ENCODE data around the gene COIL.
"Not testable (repeated sequence)": the region's sequence is repeated elsewhere in the genome, so short reads cannot be mapped to it uniquely, and the experiment has no call there.

COIL gene, protein sequence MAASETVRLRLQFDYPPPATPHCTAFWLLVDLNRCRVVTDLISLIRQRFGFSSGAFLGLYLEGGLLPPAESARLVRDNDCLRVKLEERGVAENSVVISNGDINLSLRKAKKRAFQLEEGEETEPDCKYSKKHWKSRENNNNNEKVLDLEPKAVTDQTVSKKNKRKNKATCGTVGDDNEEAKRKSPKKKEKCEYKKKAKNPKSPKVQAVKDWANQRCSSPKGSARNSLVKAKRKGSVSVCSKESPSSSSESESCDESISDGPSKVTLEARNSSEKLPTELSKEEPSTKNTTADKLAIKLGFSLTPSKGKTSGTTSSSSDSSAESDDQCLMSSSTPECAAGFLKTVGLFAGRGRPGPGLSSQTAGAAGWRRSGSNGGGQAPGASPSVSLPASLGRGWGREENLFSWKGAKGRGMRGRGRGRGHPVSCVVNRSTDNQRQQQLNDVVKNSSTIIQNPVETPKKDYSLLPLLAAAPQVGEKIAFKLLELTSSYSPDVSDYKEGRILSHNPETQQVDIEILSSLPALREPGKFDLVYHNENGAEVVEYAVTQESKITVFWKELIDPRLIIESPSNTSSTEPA

DNA sequence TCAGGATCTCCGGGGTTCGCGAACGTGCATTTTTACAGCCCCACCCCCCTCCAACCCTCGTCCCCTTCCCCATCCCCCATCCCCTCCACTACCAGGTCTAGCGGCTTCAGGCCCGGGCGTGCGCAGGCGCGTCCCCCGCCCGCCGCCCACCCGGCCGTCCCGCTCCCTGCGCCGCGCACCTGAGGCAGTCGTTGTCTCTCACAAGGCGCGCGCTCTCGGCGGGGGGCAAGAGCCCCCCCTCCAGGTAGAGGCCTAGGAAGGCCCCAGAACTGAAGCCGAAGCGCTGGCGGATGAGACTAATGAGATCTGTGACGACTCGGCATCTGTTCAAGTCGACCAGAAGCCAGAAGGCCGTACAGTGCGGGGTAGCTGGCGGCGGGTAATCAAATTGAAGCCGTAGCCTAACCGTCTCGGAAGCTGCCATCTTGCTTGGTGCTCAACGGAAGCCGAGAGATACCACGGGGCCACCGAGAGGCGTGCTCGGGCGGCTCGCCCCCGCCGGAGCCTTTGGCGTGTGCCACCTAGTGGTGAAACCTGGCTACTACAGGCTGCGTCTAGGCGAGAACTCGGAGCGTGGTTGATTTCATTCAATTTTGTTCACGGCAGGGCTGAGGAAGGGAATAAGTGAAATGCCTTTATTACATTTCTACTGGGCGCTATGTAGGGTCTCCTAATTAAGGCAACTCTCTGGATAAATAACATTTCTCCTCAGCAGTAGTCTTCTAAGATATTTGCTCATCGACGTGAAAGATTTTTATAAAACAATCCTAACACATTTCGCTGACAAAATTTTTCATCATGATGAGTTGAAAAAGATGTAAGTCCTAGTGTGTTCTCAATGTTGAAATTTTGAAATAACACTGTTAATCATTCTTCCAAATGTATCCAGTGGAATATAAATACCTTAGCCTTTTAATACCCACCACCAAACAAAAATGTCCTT is at the start of gene COIL:
Gene COIL, minus strand, starts transcription at position 455 of the 943 bp plus-strand sequence. Its CDS starts 31 bp downstream, at position 424.
- DNase-seq, result peak; percentile 76 to 95

DNA sequence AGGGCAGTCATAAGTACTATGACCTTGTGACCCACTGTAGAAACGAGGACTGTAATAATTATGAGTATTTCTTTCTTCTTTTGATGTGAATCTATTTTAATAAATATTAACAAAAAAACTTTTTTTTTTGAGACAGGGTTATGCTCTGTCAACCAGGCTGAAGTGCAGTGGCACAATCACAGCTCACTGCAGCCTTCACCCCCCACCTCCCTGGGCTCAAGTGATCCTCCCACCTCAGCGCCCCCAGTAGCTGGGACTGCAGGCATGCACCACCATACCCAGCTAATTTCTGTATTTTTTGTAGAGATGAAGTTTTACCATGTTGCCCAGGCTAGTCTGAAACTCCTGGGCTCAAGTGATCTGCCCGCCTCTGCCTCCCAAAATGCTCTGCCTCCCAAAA is 49.6 kb upstream of the COIL start:
- no peak for DNase-seq

DNA sequence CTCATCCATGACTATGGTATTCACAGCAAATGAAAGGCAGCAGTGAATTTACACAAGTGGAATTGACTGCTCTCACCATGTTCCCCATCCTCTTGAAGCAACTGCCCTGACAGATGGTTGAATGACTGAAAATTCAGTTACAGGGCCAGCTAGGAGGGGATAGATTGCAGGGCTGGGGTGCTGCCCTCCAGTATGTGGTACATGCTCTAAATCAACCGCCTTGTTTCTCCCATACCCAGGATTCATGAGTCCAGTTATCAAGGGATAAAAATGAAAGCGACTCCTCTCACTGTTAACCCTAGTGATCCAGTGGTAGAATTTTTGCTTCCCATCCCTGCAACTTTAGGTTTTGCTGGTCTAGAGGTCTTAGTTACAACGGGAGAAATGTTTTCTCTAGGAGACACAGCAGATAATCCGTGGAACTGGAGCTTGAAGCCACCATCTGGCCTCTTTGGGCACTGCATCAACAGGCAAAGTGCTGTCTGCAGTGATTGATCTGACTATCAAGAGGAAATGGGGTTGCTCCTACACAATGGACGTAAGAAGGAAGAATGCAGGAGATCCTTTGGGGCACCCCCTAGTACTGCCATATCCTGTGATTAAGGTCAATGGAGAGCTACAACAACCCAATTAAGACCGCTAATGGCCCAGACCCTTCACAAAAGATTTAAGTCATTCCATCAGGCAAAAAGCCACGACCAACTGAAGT is 49.0 kb upstream of the COIL start:
- peak; percentile 47 to 68 for DNase-seq

DNA sequence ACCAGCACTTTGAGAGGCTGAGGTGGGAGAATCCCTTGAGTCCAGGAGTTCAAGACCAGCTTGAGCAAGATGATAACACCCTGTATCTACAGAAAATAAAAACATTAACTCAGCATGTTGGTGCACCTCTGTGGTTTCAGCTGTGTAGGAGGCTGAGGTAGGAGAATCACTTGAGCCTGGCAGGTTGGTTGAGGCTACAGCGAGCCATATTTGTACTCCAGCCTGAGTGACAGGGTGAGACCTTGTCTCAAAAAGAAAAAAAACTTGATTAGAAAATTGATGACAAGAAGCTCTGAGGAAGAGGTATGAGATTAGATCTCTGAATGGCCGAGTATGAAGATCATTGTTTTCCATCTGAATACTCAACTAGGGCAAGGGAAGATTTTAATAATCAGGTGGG is 48.1 kb upstream of the COIL start:
- no peak for DNase-seq

DNA sequence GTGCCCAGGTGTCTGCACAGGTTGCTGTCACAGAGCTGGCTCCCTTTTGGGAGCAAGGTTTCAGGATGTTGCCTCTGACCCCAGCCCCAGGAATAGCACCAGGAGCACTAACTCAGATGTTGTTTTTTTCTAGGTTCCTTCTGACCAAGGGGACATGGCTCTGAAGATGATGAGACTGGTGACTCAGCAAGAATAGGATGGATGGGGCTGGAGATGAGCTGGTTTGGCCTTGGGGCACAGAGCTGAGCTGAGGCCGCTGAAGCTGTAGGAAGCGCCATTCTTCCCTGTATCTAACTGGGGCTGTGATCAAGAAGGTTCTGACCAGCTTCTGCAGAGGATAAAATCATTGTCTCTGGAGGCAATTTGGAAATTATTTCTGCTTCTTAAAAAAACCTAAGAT is 45.2 kb upstream of the COIL start:
- no peak for DNase-seq

DNA sequence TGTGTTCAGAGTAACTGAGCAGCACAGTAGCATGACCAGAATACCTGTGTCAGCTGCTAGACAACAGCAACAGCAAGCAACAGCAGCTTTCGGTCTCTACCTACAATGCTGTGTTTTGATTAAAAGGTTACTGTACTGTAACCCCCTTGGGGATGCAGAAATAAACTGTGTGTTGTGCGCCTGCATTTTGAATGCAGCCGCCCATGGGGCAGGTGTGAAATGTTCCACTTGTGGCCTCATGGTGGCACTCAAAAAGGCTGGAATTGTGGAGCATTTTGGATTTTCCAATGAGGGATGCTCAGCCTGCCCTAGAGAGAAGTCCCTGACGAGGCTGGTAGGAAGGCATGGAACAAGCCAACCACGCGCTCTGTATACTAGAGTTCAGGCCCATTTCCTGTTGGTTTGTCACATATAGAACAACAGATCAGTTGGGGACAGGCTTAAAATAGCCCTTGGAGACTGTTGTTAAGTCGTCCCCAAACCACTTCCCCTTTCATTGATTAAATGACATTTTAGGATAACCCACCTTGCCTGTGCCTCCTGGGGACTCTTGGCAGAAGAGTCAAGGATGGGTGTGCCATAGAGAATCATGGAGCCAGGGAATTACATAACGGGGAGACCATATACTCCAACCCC is 44.2 kb upstream of the COIL start:
- DNase-seq, result peak in 1 of 2 experiments; percentile 4

DNA sequence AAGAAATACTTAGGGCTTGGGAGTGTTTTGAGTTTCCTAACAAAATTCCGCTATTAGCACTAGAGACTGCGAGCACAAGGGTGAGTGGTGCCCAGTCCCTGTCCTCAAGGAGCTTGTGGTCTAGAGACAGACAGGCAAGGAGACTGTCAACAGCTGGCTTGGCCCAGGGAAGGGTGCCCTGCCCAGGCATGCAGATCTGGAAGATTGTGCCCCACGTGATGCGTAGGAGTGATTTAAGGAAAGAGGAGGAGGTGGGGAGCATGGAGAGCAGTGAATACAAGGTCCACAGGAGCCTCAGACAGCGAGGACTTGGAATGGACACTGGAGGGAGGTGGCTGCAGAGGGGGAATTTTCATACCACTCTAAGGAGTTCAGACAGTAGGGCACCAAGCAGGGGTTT is 42.1 kb upstream of the COIL start:
- DNase-seq, result no peak

DNA sequence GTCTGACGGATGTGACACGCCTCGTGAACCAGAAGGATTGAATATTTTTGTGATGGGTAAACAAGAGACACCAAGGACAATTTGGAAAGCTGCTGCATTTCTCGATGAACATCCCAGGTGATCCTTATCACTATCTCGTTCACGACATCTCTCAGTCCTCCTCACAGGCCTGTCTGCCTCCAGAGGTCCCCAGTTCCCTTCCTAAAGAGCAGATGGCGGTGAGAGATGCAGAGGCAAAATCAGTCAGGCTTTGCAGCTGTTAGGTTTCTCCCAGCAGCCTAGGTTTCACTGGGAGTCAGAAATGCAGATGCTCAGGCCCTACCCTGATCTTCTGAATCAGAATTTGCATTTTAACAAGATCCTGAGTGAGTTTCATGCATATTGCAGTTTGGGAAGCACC is 40.7 kb upstream of the COIL start:
- no peak for DNase-seq

DNA sequence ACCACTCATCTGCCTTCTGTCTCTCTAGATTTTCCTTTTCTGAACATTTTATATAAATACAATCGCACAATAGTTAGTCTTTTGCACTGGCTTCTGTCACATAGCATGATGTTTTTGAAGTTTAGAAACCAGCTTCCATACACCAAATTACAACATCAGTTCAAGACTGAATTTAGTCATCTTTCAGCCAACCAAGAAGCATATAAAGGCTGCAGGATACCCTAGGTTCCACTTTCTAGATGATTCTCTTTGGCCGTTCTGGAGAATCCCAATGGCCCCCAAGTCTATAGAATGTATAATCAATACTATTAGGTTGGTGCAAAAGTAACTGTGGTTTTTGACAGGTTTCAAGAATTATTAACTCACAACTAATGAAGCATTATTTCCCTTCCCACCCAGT is 36.5 kb upstream of the COIL start:
- DNase-seq, result no peak

DNA sequence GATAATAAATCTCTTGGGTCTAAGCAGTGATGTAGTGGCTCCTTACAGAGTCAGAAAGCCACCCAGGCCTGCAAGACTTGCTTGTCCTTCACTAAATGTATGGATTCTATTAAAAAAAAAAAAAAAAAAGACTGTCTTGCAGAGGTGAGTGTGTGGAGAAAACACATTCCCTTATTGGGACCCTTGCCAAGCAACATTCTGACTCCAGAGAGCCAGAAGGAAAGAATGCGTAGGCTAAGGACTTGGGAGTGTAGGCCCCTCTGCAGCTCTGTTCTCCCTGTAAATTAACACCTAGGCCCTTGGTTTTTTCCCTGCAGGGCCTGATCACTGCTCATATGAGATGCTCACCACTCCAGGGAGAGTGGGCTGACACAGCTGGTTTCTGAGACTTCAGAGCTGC is 34.9 kb upstream of the COIL start:
- DNase-seq, result peak in 1 of 2 experiments; percentile 13

DNA sequence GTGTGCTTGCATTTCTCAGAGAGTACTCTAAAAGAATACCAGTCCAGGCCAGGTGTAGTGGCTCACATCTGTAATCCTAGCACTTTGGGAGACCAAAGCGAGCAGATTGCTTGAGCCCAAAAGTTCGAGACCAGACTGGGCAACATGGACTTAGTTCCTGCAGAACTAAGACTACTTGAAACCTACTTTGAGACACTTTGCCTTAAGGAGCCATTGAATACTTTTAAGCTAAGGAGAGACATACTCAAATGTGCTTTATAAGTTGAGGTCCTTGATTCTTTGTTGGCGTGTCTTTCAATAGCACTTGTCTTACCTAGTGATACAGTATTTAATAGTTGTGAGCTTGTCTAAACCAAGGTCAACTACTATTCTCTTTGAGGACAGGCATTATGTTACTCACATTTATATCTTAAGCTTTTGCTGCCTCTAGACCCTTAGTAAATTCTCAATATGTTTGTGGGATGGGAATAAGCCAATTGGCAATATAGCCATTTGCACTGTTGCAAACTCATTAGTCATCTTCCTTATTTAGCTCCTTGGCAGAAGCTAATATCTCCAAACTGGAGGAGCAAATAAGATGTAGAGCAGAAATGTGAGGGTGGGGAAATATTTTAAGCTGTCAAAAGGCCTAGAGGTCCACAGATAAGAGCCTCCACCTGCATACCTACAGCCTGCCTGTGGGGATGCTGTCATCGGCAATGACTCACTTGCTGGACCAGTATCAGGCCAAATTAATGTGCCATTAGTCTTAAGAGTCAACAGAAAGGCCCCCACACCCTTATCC is 33.4 kb upstream of the COIL start:
- no peak for DNase-seq

DNA sequence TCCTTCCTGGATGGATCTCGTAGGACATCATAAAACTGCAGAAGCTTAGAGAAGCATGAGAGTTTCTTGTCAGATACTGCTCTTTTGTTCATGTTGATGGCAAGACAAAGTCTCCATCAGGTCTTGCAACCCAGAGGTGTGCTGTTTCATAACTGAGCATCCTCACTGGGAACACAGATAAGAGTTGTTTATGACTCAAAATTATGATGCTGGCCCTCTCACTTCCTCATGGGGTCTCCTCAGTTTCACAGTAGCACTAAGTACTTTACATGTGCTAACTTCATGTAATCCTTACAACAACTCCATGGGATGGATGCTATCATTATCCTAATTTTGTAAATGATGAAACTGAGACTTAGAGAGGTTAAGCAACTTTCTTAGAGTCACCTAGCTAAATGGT is 31.5 kb upstream of the COIL start:
- DNase-seq, result no peak

DNA sequence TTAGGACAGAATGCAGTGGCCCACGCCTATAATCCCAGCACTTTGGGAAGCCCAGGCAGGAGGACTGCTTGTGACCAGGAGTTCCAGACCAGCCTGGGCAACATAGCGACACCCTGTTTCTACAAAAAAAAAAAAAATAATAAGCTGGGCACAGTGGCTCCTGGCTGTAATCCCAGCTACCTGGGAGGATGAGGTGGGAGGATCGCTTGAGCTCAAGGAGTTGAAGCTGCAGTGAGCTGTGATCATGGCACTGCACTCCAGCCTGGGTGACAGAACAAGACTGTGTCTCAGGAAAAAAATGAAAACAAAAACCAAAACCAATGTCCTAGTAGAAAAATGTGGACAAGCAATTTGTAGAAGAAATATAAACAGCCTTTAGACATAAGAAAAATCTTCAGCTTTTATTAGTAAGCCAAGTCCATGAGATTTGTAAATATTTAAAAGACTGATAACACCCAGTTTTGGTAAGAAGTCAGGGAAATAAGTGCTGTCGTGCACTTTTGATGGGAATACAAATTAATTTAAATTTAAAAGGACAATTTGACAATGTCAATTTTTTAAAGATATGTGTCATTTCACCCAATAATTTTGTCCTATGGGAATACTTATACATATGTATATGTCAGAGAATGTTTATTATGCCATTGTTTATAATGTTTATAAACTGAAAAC is 28.2 kb upstream of the COIL start:
- DNase-seq, result no peak

DNA sequence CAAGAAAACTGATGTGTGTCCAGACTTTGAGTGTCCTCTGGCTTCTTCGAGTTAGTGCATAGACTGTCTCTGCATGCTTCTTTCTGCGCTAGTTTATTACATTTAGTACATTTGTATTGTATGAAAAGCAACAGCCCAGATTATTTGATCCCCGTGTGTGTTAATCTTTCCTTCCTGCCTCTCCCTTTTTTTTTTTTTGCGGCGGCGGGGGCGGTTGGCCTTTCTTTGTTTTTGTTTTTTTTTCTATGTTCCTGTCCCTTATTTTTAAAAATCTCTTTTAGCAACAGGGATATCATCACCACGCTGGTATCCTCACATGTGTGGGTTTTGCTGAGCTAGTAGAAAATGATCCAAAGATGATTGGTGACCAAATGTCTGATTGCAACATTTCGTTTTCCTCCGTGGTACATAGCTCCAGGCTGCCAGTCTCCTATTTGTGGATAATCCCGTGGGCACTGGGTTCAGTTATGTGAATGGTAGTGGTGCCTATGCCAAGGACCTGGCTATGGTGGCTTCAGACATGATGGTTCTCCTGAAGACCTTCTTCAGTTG is 26.5 kb upstream of the COIL start:
- no peak for DNase-seq

DNA sequence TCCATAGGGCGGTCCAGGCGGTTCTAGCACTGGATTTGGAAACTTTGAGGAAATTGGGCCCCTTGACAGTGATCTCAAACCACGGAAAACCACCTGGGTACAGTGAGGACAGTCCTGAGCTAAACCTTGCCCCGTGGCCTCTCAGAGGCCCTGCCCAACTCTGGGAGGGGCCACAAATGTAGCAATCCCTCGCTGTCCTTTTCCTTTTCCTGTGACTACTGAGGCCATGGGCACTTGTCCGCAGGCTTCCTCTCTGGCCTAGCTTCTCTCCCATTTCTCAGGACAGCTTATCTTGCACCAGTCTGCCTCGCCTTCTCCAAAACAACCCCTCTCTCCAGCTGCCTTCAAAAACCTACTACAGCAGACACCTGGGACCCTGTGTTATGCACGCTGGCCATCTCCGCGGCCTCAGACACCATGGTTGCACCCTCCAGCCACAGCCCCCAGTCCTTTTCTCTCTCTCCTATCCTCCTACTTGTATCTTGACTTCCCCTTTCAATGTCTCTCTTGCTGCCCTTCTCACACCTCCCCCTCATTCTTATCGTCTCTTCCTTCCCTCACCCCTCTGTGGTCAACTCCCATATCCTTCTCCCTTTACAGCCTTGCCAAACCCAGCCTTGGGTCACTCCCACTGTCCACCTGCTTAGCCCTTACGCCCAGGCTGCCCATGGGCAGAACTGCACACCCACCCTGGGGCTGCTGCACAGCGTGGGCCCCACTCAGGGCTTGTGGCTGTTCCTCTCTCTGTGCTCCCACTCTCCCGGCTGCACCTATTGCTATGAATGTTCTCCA is 24.7 kb upstream of the COIL start:
- no peak for DNase-seq

DNA sequence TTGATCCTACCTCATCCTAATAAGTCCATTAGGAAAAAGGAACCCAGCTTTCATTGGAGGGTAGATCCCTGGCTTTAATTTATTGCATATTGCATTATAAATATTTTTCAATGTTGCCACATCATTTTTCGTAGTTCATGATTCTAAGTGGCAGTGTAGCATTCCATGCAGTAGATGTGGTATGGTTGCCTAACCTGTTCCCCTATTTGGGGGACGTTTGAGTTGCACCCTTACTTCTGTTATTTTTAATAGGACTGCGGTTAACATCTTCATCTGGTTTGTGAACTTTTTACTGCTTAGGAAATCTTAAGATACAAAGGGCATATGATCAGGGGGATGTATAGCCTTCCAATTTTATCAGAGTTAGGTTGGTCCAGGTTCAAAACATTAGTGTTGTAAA is 22.5 kb upstream of the COIL start:
- DNase-seq, result no peak

DNA sequence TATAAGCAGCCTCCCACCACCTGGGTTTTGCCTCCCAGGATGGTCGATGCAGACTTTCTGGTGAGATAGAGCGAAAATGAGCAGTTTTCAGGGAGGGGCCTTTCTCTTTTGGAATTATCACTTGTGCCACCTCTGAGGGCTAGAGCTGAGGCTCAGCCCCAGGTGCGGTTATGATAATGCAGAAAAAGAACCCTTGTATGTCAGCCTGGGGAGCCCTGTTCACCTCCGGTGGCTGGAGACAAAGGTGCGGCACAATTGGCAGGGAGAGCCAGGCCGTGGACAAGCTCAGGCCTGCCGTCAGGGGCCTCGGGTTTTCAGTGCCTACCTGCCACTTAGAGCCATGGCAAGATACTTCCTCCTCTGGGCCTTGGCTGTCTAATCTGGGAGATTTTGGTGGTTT is 21.5 kb upstream of the COIL start:
- DNase-seq, result no peak

DNA sequence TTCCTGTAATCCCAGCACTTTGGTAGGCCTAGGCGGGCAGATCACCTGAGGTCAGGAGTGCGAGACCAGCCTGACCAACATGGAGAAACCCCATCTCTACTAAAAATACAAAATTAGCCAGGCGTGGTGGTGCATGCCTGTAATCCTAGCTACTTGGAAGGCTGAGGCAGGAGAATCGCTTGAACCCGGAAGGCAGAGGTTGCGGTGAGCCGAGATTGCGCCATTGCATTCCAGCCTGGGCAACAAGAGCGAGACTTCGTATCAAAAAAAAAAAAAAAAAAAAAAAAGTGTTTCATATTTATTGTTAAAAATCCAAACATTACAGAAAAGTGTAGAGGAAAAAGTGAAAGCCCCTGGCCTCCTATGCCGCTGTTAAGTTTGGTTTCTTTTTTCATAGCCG is 19.7 kb upstream of the COIL start:
- DNase-seq, result not testable (repeated sequence)

DNA sequence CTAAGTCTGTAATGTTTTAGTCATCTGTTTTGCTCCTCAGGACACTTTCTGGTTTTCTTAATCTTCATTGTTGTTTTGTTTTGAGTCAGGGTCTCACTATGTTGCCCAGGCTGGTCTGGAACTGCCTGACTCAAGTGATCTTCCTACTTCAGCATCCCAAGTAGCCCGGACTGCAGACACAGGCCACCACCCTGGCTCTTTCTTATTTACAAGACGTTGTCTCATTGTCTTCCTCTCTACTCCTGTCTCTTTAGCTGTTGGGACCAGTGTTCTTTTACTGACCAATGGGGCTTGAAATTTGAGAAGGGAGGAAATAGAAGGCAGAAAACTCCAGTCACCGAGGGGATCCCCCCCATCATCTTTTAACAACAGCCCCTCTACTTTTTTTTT is 18.2 kb upstream of the COIL start:
- DNase-seq, result no peak

Data from NCI-H446 (cell line).